ENCODE data around the gene LAMTOR3. TPM values are rescaled to one million over a fixed set of nuclear protein-coding genes. Genes with fewer than 3 reads are reported as not detected.

The LAMTOR3 gene
- total RNA-seq, 1 experiment from 2014 or later, result 30.6 TPM

- Histone ChIP-seq H2BK5ac (ENCODE audit: insufficient read length, low read length) (no peak overlapping the region), H4K8ac (replicated peaks; ENCODE audit: insufficient read length, low read depth, low read length) (no peak overlapping the region), H4K5ac (ENCODE audit: insufficient read length, low read depth, low read length) (no peak overlapping the region), H2AK5ac (ENCODE audit: insufficient read length, low read length) (no peak overlapping the region), H2BK120ac (ENCODE audit: low read depth, low read length, poor library complexity, severe bottlenecking) (no peak overlapping the region), H3T11ph (ENCODE audit: low read length) (no peak overlapping the region), H3K9me3 (ENCODE audit: control insufficient read depth, low read depth, low read length) (no peaks in the 10 kb centered on the region), H2AFZ (ENCODE audit: low read length) (no peak overlapping the region), H3K23me2 (ENCODE audit: insufficient read length, low read depth, low read length, poor library complexity, severe bottlenecking) (no peaks in the 10 kb centered on the region), H2BK12ac (ENCODE audit: insufficient read length, low read depth, low read length) (no peak overlapping the region), H3K18ac (ENCODE audit: insufficient read length, low read depth, low read length) (no peak overlapping the region), H3K79me2 (ENCODE audit: insufficient read depth, low read length) (no peaks in the 10 kb centered on the region), H3K4ac (ENCODE audit: low read depth, low read length) (no peak overlapping the region), H3K27me3 (ENCODE audit: insufficient read depth, low read length) (no peaks in the 10 kb centered on the region), H4K91ac (ENCODE audit: insufficient read length, low read depth, low read length) (no peak overlapping the region), H3K4me2 (ENCODE audit: insufficient read depth, insufficient read length, low read length) (no peak overlapping the region), H3K23ac (ENCODE audit: insufficient read length, low read depth, low read length) (no peak overlapping the region), H3K56ac (ENCODE audit: insufficient read length, low read depth, low read length) (no peak overlapping the region), H3K79me1 (ENCODE audit: insufficient read depth, low read depth, low read length, poor library complexity, severe bottlenecking) (no peaks in the 10 kb centered on the region), H4K20me1 (ENCODE audit: control insufficient read depth, insufficient read depth, insufficient read length) (no peaks in the 10 kb centered on the region), H2BK20ac (ENCODE audit: low read depth, low read length, poor library complexity, severe bottlenecking) (no peak overlapping the region), H2BK15ac (ENCODE audit: low read depth, low read length) (no peak overlapping the region), H3K4me1 (ENCODE audit: insufficient read depth, low read length) (no peaks in the 10 kb centered on the region), H3K9ac (ENCODE audit: extremely low read depth, insufficient read length, low read length) (no peak overlapping the region), H3K14ac (ENCODE audit: insufficient read depth, low read length) (no peak overlapping the region), H3K27ac (ENCODE audit: insufficient read length, low read depth, low read length) (no peak overlapping the region)
- H3K9me3 Mint-ChIP-seq, result no peaks in the 10 kb centered on the region
- H3K27me3 Mint-ChIP-seq (ENCODE audit: low read depth), result no peaks in the 10 kb centered on the region; the same call in 1 of the 2 replicates
- DNase-seq, result no peak
- no peak overlapping the region for H3K27ac Mint-ChIP-seq
- no peak overlapping the region for H3K4me3 Mint-ChIP-seq
- H3K36me3 Mint-ChIP-seq (ENCODE audit: insufficient read depth in 1 of 3, low read depth in 3 of 3), result peaks cover 3 to 18% (median 15%) of the 10 kb centered on the region in 3 experiments; a peak in 5 of 7 replicates
- TF ChIP-seq CTCF (conservative IDR thresholded peaks at IDR 0.05), result no peak
- H3K4me1 Mint-ChIP-seq, result no peaks in the 10 kb centered on the region
These were observed 15.6 kb downstream of the LAMTOR3 start for GRCh38 chr4:99878604-99879003.

All from H9 (cell line).